Karpas-422 (cell line): ENCODE measurements around the gene C6orf89. TPM values are rescaled to one million over a fixed set of nuclear protein-coding genes. Genes with fewer than 3 reads are reported as not detected.

ENCODE experiments used
- DNase-seq: peaks from one replicate; pipeline ENCODE4 v3.0.0-alpha.2; 2015
- H2AFZ ChIP-seq: fragments of 200-600 bp; sonication (generic); 2 replicates; pipeline ENCODE4 v1.6.1; 2014; ENCODE audit warnings: antibody characterized with exemption, low read length, mixed read lengths
- H3K27ac ChIP-seq: fragments of 200-600 bp; sonication (generic); 2 replicates; pipeline ENCODE4 v1.5.1; 2014; ENCODE audit warnings: mild to moderate bottlenecking, low read length, moderate library complexity
- H3K27me3 ChIP-seq: fragments of 200-600 bp; sonication (generic); 2 replicates; pipeline ENCODE4 v1.6.1; 2014; ENCODE audit warnings: low read length, mixed read lengths
- H3K36me3 ChIP-seq: fragments of 200-600 bp; sonication (generic); 2 replicates; pipeline ENCODE4 v1.6.1; 2014; ENCODE audit warnings: low read length, mixed read lengths; ENCODE audit not compliant: insufficient read depth
- H3K4me1 ChIP-seq: fragments of 200-600 bp; sonication (generic); 2 replicates; pipeline ENCODE4 v1.6.1; 2014; ENCODE audit warnings: mild to moderate bottlenecking, low read length, mixed read lengths
- H3K4me2 ChIP-seq: fragments of 200-600 bp; sonication (generic); 2 replicates; pipeline ENCODE4 v1.6.1; 2014; ENCODE audit warnings: low read length, low read depth, mild to moderate bottlenecking; ENCODE audit not compliant: poor library complexity, severe bottlenecking
- H3K4me3 ChIP-seq: fragments of 200-600 bp; sonication (generic); 2 replicates; pipeline ENCODE4 v1.5.1; 2014; ENCODE audit warnings: mild to moderate bottlenecking, antibody characterized with exemption, low read length, mixed read lengths
- H3K79me2 ChIP-seq: fragments of 200-600 bp; sonication (generic); 2 replicates; pipeline ENCODE4 v1.6.1; 2014; ENCODE audit warnings: mild to moderate bottlenecking, low read length, mixed read lengths
- H3K9ac ChIP-seq: fragments of 200-600 bp; sonication (generic); 2 replicates; pipeline ENCODE4 v1.6.0; 2014; ENCODE audit warnings: low read length
- H3K9me2 ChIP-seq: fragments of 200-600 bp; sonication (generic), shearing (Covaris generic); replicated peaks from 2 replicates; pipeline ENCODE4 v1.6.0; 2014; ENCODE audit warnings: mild to moderate bottlenecking, low read length, moderate library complexity; ENCODE audit not compliant: insufficient read depth
- H3K9me3 ChIP-seq: fragments of 300-700, 200-600 bp; sonication (generic); 2 replicates; pipeline ENCODE4 v1.6.1; 2014; ENCODE audit warnings: low read length, mixed read lengths
- H4K20me1 ChIP-seq: fragments of 200-600 bp; sonication (generic); 2 replicates; pipeline ENCODE4 v1.6.1; 2014; ENCODE audit warnings: mild to moderate bottlenecking, antibody characterized with exemption, low read length, low read depth; ENCODE audit not compliant: insufficient read depth
- total RNA-seq: library from RNA; depleted of rRNA; stranded (reverse); fragments of >200 nt; shearing (Covaris generic); gene quantifications from 2 replicates; pipeline ENCODE4 v1.2.3, GENCODE V29; 2014; ENCODE audit warnings: low replicate concordance

C6orf89 gene
- total RNA-seq, 1 experiment from 2014 or later = 53.1 TPM

DNA sequence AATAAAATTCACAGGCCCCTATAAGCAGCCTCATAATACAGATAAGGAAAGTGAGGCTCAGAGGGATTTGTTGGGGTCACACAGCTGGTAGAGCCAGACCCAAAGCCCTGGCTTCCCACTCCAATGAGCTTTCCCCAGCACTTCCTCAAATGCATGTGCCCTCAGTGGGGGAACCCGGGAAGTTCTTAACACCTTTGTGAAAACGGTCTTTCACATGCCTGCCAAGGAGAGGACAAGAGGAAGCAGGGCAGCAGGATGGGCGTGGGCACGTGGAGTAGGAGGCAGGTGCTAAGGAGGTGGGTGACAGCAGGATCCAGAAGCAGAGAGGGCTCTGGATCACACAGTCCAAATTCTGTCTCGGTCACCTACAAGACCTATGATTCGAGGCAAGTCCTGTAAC lies 69.4 kb downstream of the C6orf89 start:
- DNase-seq = no peak
- Histone ChIP-seq H3K9me2 (no peaks in the 10 kb centered on the region), H3K9ac (no peak overlapping the region), H2AFZ (no peak overlapping the region), H3K27ac (no peak overlapping the region), H3K4me3 (no peak overlapping the region), H3K36me3 (no peaks in the 10 kb centered on the region), H3K79me2 (no peaks in the 10 kb centered on the region), H3K4me1 (no peaks in the 10 kb centered on the region), H4K20me1 (no peaks in the 10 kb centered on the region), H3K27me3 (no peaks in the 10 kb centered on the region), H3K9me3 (no peaks in the 10 kb centered on the region), H3K4me2 (no peak overlapping the region)

GRCh38 chr6:36955671-36956445 lies 70.1 kb downstream of the C6orf89 start:
- Histone ChIP-seq H3K9ac (no peak overlapping the region), H2AFZ (no peak overlapping the region), H3K9me2 (no peaks in the 10 kb centered on the region), H3K27ac (no peak overlapping the region), H3K79me2 (no peaks in the 10 kb centered on the region), H3K27me3 (no peaks in the 10 kb centered on the region), H3K9me3 (no peaks in the 10 kb centered on the region), H3K4me1 (no peaks in the 10 kb centered on the region), H3K4me2 (no peak overlapping the region), H3K4me3 (no peak overlapping the region), H3K36me3 (no peaks in the 10 kb centered on the region), H4K20me1 (no peaks in the 10 kb centered on the region)
- no peak for DNase-seq

- H2AFZ ChIP-seq = no peak overlapping the region
- H4K20me1 ChIP-seq = no peaks in the 10 kb centered on the region
- H3K9me2 ChIP-seq = no peaks in the 10 kb centered on the region
- H3K27me3 ChIP-seq = no peaks in the 10 kb centered on the region
- no peak overlapping the region for H3K4me3 ChIP-seq
- no peaks in the 10 kb centered on the region for H3K79me2 ChIP-seq
- no peak overlapping the region for H3K4me2 ChIP-seq
- no peak for DNase-seq
- H3K9ac ChIP-seq = no peak overlapping the region
- H3K9me3 ChIP-seq = no peaks in the 10 kb centered on the region
- no peaks in the 10 kb centered on the region for H3K4me1 ChIP-seq
- no peak overlapping the region for H3K27ac ChIP-seq
- no peaks in the 10 kb centered on the region for H3K36me3 ChIP-seq
Observed at GRCh38 chr6:36956446-36956820, 70.7 kb downstream of the C6orf89 start.

DNA sequence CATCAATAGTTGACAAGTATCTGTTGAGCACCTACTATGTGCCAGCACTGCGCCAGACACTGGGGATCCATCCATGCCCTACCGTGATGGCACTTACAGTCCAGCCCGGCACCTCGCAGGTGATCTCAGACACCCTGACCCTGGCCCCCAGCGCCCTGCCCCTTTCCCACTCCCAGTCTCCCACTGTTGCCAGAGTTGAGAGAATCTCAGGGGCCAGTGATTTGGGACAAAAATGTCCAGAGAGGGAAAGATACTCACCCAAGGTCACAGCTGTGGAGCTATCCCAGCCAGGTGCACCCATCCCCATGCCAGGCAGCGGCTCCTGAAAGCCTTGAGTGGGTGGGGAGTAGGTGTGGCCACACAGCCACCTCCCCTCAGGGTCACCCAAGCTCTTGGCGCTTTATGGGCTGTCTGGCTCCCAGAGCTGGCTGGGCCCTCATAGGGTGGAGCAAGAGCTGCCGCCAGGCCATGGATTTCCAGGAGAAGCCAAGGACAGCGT lies 72.1 kb downstream of the C6orf89 start:
- no peak overlapping the region for H3K4me2 ChIP-seq
- no peaks in the 10 kb centered on the region for H3K36me3 ChIP-seq
- H3K79me2 ChIP-seq = no peaks in the 10 kb centered on the region
- no peaks in the 10 kb centered on the region for H4K20me1 ChIP-seq
- no peaks in the 10 kb centered on the region for H3K9me3 ChIP-seq
- no peak overlapping the region for H3K9ac ChIP-seq
- H3K9me2 ChIP-seq = no peaks in the 10 kb centered on the region
- H3K4me1 ChIP-seq = peaks cover under 1% of the 10 kb centered on the region; the same call in 1 of the 2 replicates
- H2AFZ ChIP-seq = no peak overlapping the region
- DNase-seq = no peak
- H3K27me3 ChIP-seq = no peaks in the 10 kb centered on the region
- H3K27ac ChIP-seq = no peak overlapping the region
- no peak overlapping the region for H3K4me3 ChIP-seq

DNA sequence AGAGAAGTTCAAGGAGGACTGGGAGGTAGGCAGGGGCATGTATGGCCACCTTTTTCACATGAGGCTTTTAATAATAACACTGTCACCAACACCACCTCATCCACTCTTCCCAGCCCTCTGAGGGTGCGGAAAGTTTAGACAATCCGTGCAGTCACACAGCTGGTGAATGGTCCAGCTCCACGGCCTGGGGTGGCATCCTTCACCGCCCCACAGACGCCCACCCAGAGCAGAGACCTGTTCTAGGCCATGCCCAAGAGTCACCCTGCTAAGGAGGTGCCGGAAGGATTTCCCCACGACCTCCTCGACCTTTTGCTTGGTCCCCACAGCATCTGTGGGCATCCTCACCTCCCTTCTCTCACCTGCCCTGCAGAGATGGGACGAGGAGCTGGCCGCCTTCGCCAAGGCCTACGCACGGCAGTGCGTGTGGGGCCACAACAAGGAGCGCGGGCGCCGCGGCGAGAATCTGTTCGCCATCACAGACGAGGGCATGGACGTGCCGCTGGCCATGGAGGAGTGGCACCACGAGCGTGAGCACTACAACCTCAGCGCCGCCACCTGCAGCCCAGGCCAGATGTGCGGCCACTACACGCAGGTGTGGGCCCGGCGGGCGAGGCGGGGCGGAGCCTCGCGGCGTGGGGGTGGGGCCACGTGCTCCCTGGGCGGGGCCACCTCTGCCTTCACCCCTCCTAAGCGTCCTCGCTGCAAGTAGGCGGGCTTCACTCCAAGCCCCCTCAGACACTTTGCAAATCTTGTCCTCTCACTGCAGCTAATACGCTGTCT lies 73.2 kb downstream of the C6orf89 start:
- H3K9ac ChIP-seq = no peak overlapping the region
- H3K79me2 ChIP-seq = no peaks in the 10 kb centered on the region
- H3K36me3 ChIP-seq = no peaks in the 10 kb centered on the region
- H3K9me2 ChIP-seq = no peaks in the 10 kb centered on the region
- peaks cover 12% of the 10 kb centered on the region for H3K4me1 ChIP-seq
- no peak for DNase-seq
- no peaks in the 10 kb centered on the region for H3K9me3 ChIP-seq
- H3K27me3 ChIP-seq = no peaks in the 10 kb centered on the region
- H2AFZ ChIP-seq = no peak overlapping the region
- H3K27ac ChIP-seq = no peak overlapping the region
- H3K4me3 ChIP-seq = no peak overlapping the region
- no peak overlapping the region for H3K4me2 ChIP-seq
- no peaks in the 10 kb centered on the region for H4K20me1 ChIP-seq

DNA sequence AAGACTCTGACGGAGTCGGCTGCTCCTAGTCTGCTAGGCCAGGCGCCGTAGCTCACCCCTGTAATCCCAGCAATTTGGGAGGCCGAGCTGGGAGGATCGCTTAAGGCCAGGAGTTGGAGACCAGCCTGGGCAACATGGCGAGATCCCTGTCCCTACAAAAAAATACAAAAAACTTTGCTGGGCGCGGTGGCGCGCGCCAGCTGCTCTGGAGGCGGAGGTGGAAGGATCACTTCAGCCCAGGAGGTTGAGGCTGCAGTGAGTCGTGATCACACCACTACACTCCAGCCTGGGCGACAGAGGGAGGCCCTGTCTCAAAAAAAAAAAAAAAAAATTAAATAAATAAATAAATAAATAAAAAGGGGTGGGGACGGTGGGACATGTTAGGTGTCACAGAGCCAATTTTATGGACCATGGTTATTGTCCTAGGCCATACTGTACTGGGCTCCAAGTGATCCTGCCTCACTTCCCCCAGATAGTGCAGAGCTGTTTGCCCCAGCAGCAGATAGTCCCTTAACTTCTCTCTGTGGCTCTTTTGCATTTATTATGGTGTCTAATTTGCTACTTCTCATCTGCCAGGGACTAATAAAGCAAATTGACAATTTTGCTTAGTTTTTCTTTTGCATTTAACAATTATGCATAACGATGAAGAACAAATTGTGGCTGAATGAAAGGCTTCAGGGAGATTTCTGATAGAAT lies 74.0 kb downstream of the C6orf89 start:
- Histone ChIP-seq H3K4me2 (no peak overlapping the region), H2AFZ (no peak overlapping the region)

DNA sequence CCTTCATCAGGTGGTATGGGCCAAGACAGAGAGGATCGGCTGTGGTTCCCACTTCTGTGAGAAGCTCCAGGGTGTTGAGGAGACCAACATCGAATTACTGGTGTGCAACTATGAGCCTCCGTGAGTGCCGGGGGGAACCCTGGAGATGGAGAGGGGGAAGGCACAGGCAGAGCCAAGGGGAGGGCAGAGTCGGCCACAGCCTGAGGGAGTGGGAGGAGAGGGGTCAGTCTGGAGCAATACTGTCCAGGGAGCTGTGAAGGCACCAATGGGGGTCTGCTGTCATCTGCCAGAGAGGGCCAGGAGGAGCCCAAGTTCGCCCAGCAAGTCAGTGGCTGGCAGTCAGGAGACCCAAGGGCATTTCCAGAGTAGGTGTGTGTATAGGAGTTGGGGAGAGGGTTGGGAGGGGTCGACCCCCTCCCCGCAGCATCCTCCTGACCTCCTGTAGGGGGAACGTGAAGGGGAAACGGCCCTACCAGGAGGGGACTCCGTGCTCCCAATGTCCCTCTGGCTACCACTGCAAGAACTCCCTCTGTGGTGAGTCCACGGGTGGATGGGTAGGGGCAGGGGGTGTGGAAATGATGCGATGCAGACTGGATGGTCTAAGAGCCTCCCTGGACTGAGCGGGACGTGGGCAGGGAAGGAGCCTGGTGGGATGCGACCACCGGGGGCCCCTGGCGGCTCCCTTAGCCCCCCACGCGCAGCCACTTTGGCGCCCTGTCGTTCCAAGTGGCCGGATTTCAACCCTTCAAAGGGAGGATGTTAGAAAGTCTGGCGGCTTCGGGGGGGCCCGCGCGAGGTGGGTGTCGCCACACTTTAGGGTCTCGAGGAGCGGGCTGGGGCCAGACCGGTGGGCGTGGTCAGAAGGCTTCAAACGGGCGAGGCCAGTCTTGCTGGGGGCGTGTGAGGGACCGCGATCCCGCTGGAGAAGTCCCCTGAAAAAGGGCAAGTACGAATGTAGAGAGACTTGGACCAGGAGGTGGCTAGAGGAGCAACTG lies 76.0 kb downstream of the C6orf89 start:
- H4K20me1 ChIP-seq = no peaks in the 10 kb centered on the region
- H3K27me3 ChIP-seq = no peaks in the 10 kb centered on the region
- no peak overlapping the region for H3K9ac ChIP-seq
- H3K4me3 ChIP-seq = no peak overlapping the region
- DNase-seq = no peak
- H3K4me1 ChIP-seq = peaks cover 17% of the 10 kb centered on the region
- H3K79me2 ChIP-seq = no peaks in the 10 kb centered on the region
- H3K9me3 ChIP-seq = no peaks in the 10 kb centered on the region
- H3K36me3 ChIP-seq = no peaks in the 10 kb centered on the region
- H3K9me2 ChIP-seq = no peaks in the 10 kb centered on the region
- no peak overlapping the region for H3K27ac ChIP-seq
- H3K4me2 ChIP-seq = no peak overlapping the region
- H2AFZ ChIP-seq = no peak overlapping the region

More for the DNA sequence above, 74.0 kb downstream of the C6orf89 start:
- Histone ChIP-seq H3K9me3 (no peaks in the 10 kb centered on the region), H3K79me2 (no peaks in the 10 kb centered on the region), H3K27me3 (no peaks in the 10 kb centered on the region), H4K20me1 (no peaks in the 10 kb centered on the region), H3K27ac (no peak overlapping the region), H3K9me2 (no peaks in the 10 kb centered on the region), H3K36me3 (no peaks in the 10 kb centered on the region), H3K4me3 (no peak overlapping the region), H3K4me1 (peaks cover 17% of the 10 kb centered on the region), H3K9ac (no peak overlapping the region)
- no peak for DNase-seq
